Osteoblast (primary cell): Measurements from ENCODE around the gene GLRX2. TPM values are rescaled to one million over a fixed set of nuclear protein-coding genes. Genes with fewer than 3 reads are reported as not detected.
"Not testable (repeated sequence)": the region's sequence is repeated elsewhere in the genome, so short reads cannot be mapped to it uniquely, and the experiment has no call there.

ENCODE experiments used
- DNase-seq: peaks from one replicate; pipeline ENCODE4 v3.0.0; 2011; ENCODE audit warnings: low spot score, mixed read lengths; ENCODE audit not compliant: insufficient read length; ENCODE audit errors: missing footprints
- H2AFZ ChIP-seq: 2 replicates; pipeline ENCODE4 v1.6.0; 2011; ENCODE audit warnings: mild to moderate bottlenecking, low read length
- H3K27ac ChIP-seq: 2 replicates; pipeline ENCODE4 v1.5.1; 2011; ENCODE audit warnings: mild to moderate bottlenecking, low read depth, low read length, moderate library complexity
- H3K27me3 ChIP-seq: 2 replicates; pipeline ENCODE4 v1.6.0; 2012; ENCODE audit warnings: mild to moderate bottlenecking, control low read depth, inconsistent platforms, low read length, moderate library complexity; ENCODE audit not compliant: insufficient read depth
- H3K36me3 ChIP-seq: 2 replicates; pipeline ENCODE4 v1.5.1; 2011; ENCODE audit warnings: mild to moderate bottlenecking, low read length, control low read depth, moderate library complexity; ENCODE audit not compliant: insufficient read depth
- H3K4me1 ChIP-seq: 2 replicates; pipeline ENCODE4 v1.5.1; 2011; ENCODE audit warnings: mild to moderate bottlenecking, low read length, control low read depth, moderate library complexity; ENCODE audit not compliant: insufficient read depth
- H3K4me2 ChIP-seq: 2 replicates; pipeline ENCODE4 v1.6.0; 2011; ENCODE audit warnings: mild to moderate bottlenecking, low read length; ENCODE audit not compliant: insufficient read depth
- H3K4me3 ChIP-seq: fragments of 200-600 bp; sonication (generic); 3 replicates; pipeline ENCODE4 v1.5.1; 2012; ENCODE audit warnings: mild to moderate bottlenecking, low read length, inconsistent platforms; ENCODE audit not compliant: insufficient read depth
- H3K79me2 ChIP-seq: 2 replicates; pipeline ENCODE4 v1.6.0; 2012; ENCODE audit warnings: mild to moderate bottlenecking, low read length, control low read depth, inconsistent platforms; ENCODE audit not compliant: insufficient read depth
- H3K9me3 ChIP-seq: 2 replicates; pipeline ENCODE4 v1.5.1; 2011; ENCODE audit warnings: low read depth, low read length, control low read depth
- H4K20me1 ChIP-seq: 2 replicates; pipeline ENCODE4 v1.6.0; 2012; ENCODE audit warnings: mild to moderate bottlenecking, low read length, control low read depth; ENCODE audit not compliant: insufficient read depth
- CTCF ChIP-seq: IDR thresholded peaks from 2 replicates; pipeline ENCODE4 v1.5.1; 2011; ENCODE audit warnings: mild to moderate bottlenecking, low read depth, low read length, moderate library complexity; ENCODE audit errors: extremely low read depth
- total RNA-seq: library from RNA; depleted of rRNA; stranded (reverse); fragments of >200 nt; gene quantifications from 2 replicates; pipeline ENCODE4 v1.2.3, GENCODE V29; 2012

The GLRX2 gene
- total RNA-seq, 1 donor = 9.4 TPM

DNA sequence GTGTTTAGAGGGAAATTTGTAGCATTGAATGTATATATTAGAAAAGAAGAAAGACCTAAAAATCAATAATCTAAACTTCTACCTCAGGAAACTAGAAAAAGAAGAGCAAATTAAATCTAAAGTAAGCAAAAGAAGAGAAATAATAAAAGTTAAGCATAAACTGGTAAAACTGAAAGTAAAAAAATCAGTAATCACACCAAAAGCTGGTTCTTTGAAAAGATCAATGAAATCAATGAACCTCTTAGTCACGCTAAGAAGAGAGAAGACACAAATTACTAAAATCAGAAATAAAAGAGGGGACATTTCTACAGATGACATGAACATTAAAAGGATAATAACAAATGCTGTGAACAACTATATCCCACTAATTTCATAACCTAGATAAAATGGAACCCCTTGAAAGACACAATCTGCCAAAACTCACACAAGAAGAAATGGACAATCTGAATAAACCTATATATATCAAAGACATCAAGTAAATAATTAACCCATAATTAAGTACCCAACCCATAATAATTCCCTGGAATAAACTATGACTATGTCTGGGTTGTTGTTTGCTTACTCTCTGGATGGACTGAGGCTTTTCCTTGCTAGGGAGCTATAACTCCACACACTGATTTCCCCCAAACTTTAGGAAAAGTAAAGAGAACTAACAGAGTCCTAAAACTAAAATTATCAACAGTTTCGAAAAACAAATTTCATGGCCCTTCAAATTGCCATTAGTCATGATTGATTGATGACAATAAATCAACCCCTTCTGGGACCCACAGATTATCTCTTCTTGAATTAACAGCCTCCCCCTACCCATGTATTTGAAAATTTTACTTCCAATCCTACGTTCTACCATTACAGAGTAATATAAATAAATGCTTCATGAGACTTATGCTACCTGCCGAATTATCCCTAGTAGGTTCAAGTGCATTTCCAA is 13.9 kb upstream of the GLRX2 start:
- Histone ChIP-seq H3K4me1 (peaks cover 19% of the 10 kb centered on the region), H2AFZ (no peak overlapping the region), H3K9me3 (no peaks in the 10 kb centered on the region), H3K4me2 (peak overlapping the region; percentile 11), H3K4me3 (no peak overlapping the region), H3K36me3 (no peaks in the 10 kb centered on the region), H3K79me2 (peaks cover 19% of the 10 kb centered on the region), H3K27me3 (no peaks in the 10 kb centered on the region), H4K20me1 (peaks cover 14% of the 10 kb centered on the region), H3K27ac (no peak overlapping the region)
- no peak for DNase-seq
- no peak for TF ChIP-seq CTCF

- no peak overlapping the region for H3K27ac ChIP-seq
- H2AFZ ChIP-seq = no peak overlapping the region
- H3K79me2 ChIP-seq = peaks cover 10% of the 10 kb centered on the region
- no peak for DNase-seq
- H3K36me3 ChIP-seq = no peaks in the 10 kb centered on the region
- peaks cover 5% of the 10 kb centered on the region for H4K20me1 ChIP-seq
- no peaks in the 10 kb centered on the region for H3K27me3 ChIP-seq
- no peak for TF ChIP-seq CTCF
- H3K4me1 ChIP-seq = peaks cover 13% of the 10 kb centered on the region
- H3K4me2 ChIP-seq = no peak overlapping the region
- H3K9me3 ChIP-seq = no peaks in the 10 kb centered on the region
- no peak overlapping the region for H3K4me3 ChIP-seq
These were observed 13.0 kb upstream of the GLRX2 start for GRCh38 chr1:193118194-193118593.

GRCh38 chr1:193117167-193117566 is 12.0 kb upstream of the GLRX2 start:
- H3K27ac ChIP-seq, H4K20me1 ChIP-seq, H3K27me3 ChIP-seq, H2AFZ ChIP-seq, H3K9me3 ChIP-seq, H3K36me3 ChIP-seq, H3K4me3 ChIP-seq, H3K79me2 ChIP-seq, H3K4me2 ChIP-seq, DNase-seq: not testable (repeated sequence)
- peaks cover 15% of the 10 kb centered on the region for H3K4me1 ChIP-seq

GRCh38 chr1:193115629-193116227 is 10.5 kb upstream of the GLRX2 start:
- H3K36me3 ChIP-seq = no peaks in the 10 kb centered on the region
- H3K27me3 ChIP-seq = no peaks in the 10 kb centered on the region
- peaks cover 29% of the 10 kb centered on the region for H3K4me1 ChIP-seq
- no peak overlapping the region for H3K4me3 ChIP-seq
- H2AFZ ChIP-seq = peak overlapping the region; percentile 5
- no peaks in the 10 kb centered on the region for H3K9me3 ChIP-seq
- no peaks in the 10 kb centered on the region for H4K20me1 ChIP-seq
- peak overlapping the region; percentile 77 for H3K27ac ChIP-seq
- DNase-seq = peak; percentile 84
- peak overlapping the region; percentile 53 for H3K4me2 ChIP-seq
- no peaks in the 10 kb centered on the region for H3K79me2 ChIP-seq
- no peak for TF ChIP-seq CTCF
